ENCODE results near the gene CUTA. TPM values are rescaled to one million over a fixed set of nuclear protein-coding genes. Genes with fewer than 3 reads are reported as not detected.

CUTA gene
- total RNA-seq, 1 experiment from 2014 or later = 186 TPM

DNA sequence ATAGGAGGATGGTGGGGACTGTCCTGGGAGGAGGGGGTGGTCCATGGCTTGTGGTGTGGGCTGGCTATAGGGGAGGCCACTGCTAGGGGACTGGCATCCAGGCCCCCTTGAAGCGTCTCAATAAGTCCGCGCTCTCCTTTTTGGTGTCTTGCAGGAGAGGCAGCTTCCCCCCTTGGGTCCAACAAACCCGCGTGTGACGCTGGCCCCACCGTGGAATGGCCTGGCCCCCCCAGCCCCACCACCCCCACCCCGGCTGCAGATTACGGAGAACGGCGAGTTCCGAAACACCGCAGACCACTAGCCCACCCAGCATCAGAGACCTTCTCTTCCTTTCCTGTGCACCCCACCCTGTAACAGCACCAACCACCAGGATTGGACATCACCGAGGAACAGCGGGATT is 33.7 kb upstream of the CUTA start:
- TF ChIP-seq EGR1 (IDR thresholded peaks at IDR 0.05; ENCODE audit: low read depth) (no peak), TCF7L2 (IDR thresholded peaks at IDR 0.05; ENCODE audit: borderline replicate concordance, extremely low read depth, insufficient read depth, insufficient read length) (no peak), RAD21 (IDR thresholded peaks at IDR 0.05; ENCODE audit: low read depth) (no peak), SIN3A (IDR thresholded peaks at IDR 0.05; ENCODE audit: low read depth) (no peak), EZH2phosphoT487 (IDR thresholded peaks at IDR 0.05; ENCODE audit: borderline replicate concordance) (no peak), CEBPB (IDR thresholded peaks at IDR 0.05; ENCODE audit: low read depth) (no peak), SP1 (IDR thresholded peaks at IDR 0.05; ENCODE audit: low read depth) (no peak), ELF1 (IDR thresholded peaks at IDR 0.05; ENCODE audit: borderline replicate concordance, low read depth) (no peak), EZH2 (IDR thresholded peaks at IDR 0.05) (no peak), SRF (IDR thresholded peaks at IDR 0.05; ENCODE audit: low read depth) (no peak), CBX3 (IDR thresholded peaks at IDR 0.05; ENCODE audit: low read depth) (no peak), JUND (IDR thresholded peaks at IDR 0.05) (no peak), ZFX (IDR thresholded peaks at IDR 0.05) (no peak)
- Histone ChIP-seq H3K9ac (ENCODE audit: low read length) (no peak overlapping the region), H3K4me2 (ENCODE audit: low read length) (no peak overlapping the region), H3K27ac (ENCODE audit: low read depth, low read length) (no peak overlapping the region), H2AFZ (ENCODE audit: low read depth, low read length, poor library complexity, severe bottlenecking) (no peak overlapping the region), H3K9me2 (ENCODE audit: insufficient read depth) (no peaks in the 10 kb centered on the region), H3K4me1 (ENCODE audit: control insufficient read depth in 1 of 2, insufficient read depth in 2 of 2, low read length in 2 of 2) (peaks cover 5 to 11% of the 10 kb centered on the region in 2 experiments; a peak in 3 of 4 replicates), H3K9me3 (ENCODE audit: control insufficient read depth in 1 of 2, insufficient read depth in 1 of 2, low read depth in 1 of 2, low read length in 2 of 2) (no peaks in the 10 kb centered on the region), H3K36me3 (ENCODE audit: control insufficient read depth in 1 of 2, insufficient read depth in 2 of 2, low read length in 2 of 2) (peaks cover 3 to 13% of the 10 kb centered on the region in 2 experiments; a peak in 3 of 4 replicates), H3K4me3 (replicated peaks in 1 of 2; ENCODE audit: low read depth in 1 of 2, low read length in 2 of 2) (no peak overlapping the region), H3K79me2 (ENCODE audit: insufficient read depth, low read length) (peaks cover 28% of the 10 kb centered on the region), H4K20me1 (ENCODE audit: insufficient read depth) (no peaks in the 10 kb centered on the region), H3K27me3 (ENCODE audit: insufficient read depth, low read length) (no peaks in the 10 kb centered on the region)
- intact Hi-C loops (cut with micrococcal nuclease) = no loop called here
- ATAC-seq (no peak), DNase-seq (ENCODE audit: low read depth, low spot score) (no peak)
- ChIA-PET CTCF (no interaction called here), POLR2A (no interaction called here), RAD21 (ENCODE audit: low non-redundant PET in 1 of 2, low total read pairs in 2 of 2, uncharacterized antibody in 2 of 2, unreplicated experiment in 2 of 2) (no interaction called here)
- no TSS peak for BruUV-seq (replicated peaks)

- no peak overlapping the region for H3K9ac ChIP-seq (ENCODE audit: low read length)
- H4K20me1 ChIP-seq (ENCODE audit: insufficient read depth) = no peaks in the 10 kb centered on the region
- DNase-seq (ENCODE audit: low read depth, low spot score) = no peak
- CTCF ChIA-PET = no interaction called here
- H3K4me1 ChIP-seq (ENCODE audit: control insufficient read depth in 1 of 2, insufficient read depth in 2 of 2, low read length in 2 of 2) = peaks cover 3 to 10% of the 10 kb centered on the region in 2 experiments; a peak in 3 of 4 replicates
- no peak overlapping the region for H3K4me3 ChIP-seq (replicated peaks in 1 of 2; ENCODE audit: low read depth in 1 of 2, low read length in 2 of 2)
- H3K9me2 ChIP-seq (ENCODE audit: insufficient read depth) = no peaks in the 10 kb centered on the region
- peaks cover 17% of the 10 kb centered on the region for H3K79me2 ChIP-seq (ENCODE audit: insufficient read depth, low read length)
- H3K9me3 ChIP-seq (ENCODE audit: control insufficient read depth in 1 of 2, insufficient read depth in 1 of 2, low read depth in 1 of 2, low read length in 2 of 2) = no peaks in the 10 kb centered on the region
- POLR2A ChIA-PET = no interaction called here
- H2AFZ ChIP-seq (ENCODE audit: low read depth, low read length, poor library complexity, severe bottlenecking) = no peak overlapping the region
- intact Hi-C loops (cut with micrococcal nuclease) = no loop called here
- no peak for ATAC-seq
- no peaks in the 10 kb centered on the region for H3K27me3 ChIP-seq (ENCODE audit: insufficient read depth, low read length)
- no TSS peak for BruUV-seq (replicated peaks)
- no peak overlapping the region for H3K4me2 ChIP-seq (ENCODE audit: low read length)
- RAD21 ChIA-PET (ENCODE audit: low non-redundant PET in 1 of 2, low total read pairs in 2 of 2, uncharacterized antibody in 2 of 2, unreplicated experiment in 2 of 2) = no interaction called here
- no peak overlapping the region for H3K27ac ChIP-seq (ENCODE audit: low read depth, low read length)
- H3K36me3 ChIP-seq (ENCODE audit: control insufficient read depth in 1 of 2, insufficient read depth in 2 of 2, low read length in 2 of 2) = peaks cover under 1 to 2% of the 10 kb centered on the region in 2 experiments; a peak in 3 of 4 replicates
- TF ChIP-seq POLR2A (IDR thresholded peaks at IDR 0.05; ENCODE audit: borderline replicate concordance, extremely low read depth, insufficient read depth, insufficient read length) (no peak), YY1 (IDR thresholded peaks at IDR 0.05; ENCODE audit: extremely low read depth, insufficient replicate concordance, low read depth, low read length) (no peak), RAD21 (IDR thresholded peaks at IDR 0.05; ENCODE audit: low read depth) (no peak), EZH2 (IDR thresholded peaks at IDR 0.05) (no peak), ZBTB33 (IDR thresholded peaks at IDR 0.05; ENCODE audit: extremely low read depth, insufficient replicate concordance, low read length) (no peak), SIN3A (IDR thresholded peaks at IDR 0.05; ENCODE audit: low read depth) (no peak), ELF1 (IDR thresholded peaks at IDR 0.05; ENCODE audit: borderline replicate concordance, low read depth) (no peak), CBX3 (IDR thresholded peaks at IDR 0.05; ENCODE audit: low read depth) (no peak), ZNF274 (IDR thresholded peaks at IDR 0.05; ENCODE audit: low read depth, low read length) (no peak), EGR1 (IDR thresholded peaks at IDR 0.05; ENCODE audit: low read depth) (no peak), JUND (IDR thresholded peaks at IDR 0.05) (no peak), ZFX (IDR thresholded peaks at IDR 0.05) (no peak), TCF7L2 (IDR thresholded peaks at IDR 0.05; ENCODE audit: borderline replicate concordance, extremely low read depth, insufficient read depth, insufficient read length) (no peak)
- TF ChIP-seq, protein P1, sequence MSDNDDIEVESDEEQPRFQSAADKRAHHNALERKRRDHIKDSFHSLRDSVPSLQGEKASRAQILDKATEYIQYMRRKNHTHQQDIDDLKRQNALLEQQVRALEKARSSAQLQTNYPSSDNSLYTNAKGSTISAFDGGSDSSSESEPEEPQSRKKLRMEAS (IDR thresholded peaks at IDR 0.05) = no peak
Measured at GRCh38 chr6:33450434-33450833, 32.5 kb upstream of the CUTA start.
